GM23338 (cell line): ENCODE measurements around the gene PDZD7.
A peak's percentile ranks its signal among the peaks of the same experiment; 100 is the strongest.

Source experiments
- EZH2 ChIP-seq: fragments of 200-600 bp; sonication (generic); IDR thresholded peaks from one replicate; pipeline ENCODE4 v1.8.0; 2017; ENCODE audit warnings: antibody characterized with exemption, mild to moderate bottlenecking, low read depth; ENCODE audit not compliant: unreplicated experiment
- JUNB ChIP-seq: IDR thresholded peaks from one replicate; pipeline ENCODE4 v1.6.1; 2016; ENCODE audit warnings: antibody characterized with exemption; ENCODE audit not compliant: unreplicated experiment
- NANOG ChIP-seq: IDR thresholded peaks from 2 replicates; pipeline ENCODE4 v1.6.1; 2016; ENCODE audit warnings: antibody characterized with exemption, borderline replicate concordance
- POLR2AphosphoS5 ChIP-seq: IDR thresholded peaks from 2 replicates; pipeline ENCODE4 v1.6.1; 2016; ENCODE audit warnings: antibody characterized with exemption, low read depth
- TF ChIP-seq, protein P1 (sequence below), 2 experiments: fragments of 200-600 bp in 1 of 2; sonication (generic) in 1 of 2; conservative IDR thresholded peaks; 2 replicates each; pipeline versions ENCODE4 v1.5.1 to v1.6.1; 2016 to 2017; ENCODE audit warnings: antibody characterized with exemption in 2 of 2, low read depth in 2 of 2, mild to moderate bottlenecking in 2 of 2, moderate library complexity in 1 of 2
- TF ChIP-seq, protein P2 (sequence below): IDR thresholded peaks from one replicate; pipeline ENCODE4 v1.6.1; 2018; ENCODE audit warnings: antibody characterized with exemption; ENCODE audit not compliant: unreplicated experiment

DNA sequence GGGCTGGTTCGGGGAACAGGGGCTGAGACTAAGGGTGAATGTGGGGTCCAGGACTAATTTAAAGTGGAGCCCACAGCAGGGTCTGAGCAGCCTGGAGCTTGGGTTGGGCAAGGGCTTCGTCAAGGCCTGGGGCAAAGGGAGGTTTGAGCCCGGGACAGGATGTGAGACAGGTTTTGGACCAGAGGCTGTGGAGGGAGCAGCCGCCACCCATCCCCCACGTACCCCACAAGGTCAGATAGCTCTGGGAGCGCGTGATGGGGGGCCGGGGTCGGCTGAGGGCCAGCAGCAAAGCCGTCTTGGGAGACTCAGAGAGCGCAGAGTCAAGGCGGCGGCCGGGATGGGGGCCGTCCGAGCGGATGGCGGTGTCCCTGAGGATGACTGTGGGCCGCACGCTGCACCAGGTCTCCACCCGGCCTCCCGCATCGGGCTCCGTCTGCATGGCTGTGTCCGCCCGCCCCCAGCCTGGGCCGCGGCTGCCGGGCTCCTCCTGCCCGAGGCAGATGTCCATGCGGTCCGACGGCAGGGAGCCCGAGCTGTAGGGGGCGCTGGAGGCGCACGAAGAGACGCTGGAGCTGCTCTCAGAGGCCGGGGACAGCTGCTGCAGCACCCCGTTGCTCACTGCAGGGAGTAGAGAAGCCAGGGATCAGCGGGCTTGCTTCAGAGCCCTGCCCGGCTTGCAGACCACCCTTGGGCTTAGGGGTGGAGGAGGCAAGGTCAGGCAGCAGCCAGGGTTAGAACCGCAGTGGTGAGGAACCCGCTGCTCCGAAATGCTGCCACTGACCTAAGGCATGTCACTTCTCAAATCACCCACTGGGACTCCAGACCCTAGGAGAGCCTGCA, 12.1 kb downstream of the PDZD7 start:
- peak; percentile 66 for TF ChIP-seq EZH2
- TF ChIP-seq, protein P1, sequence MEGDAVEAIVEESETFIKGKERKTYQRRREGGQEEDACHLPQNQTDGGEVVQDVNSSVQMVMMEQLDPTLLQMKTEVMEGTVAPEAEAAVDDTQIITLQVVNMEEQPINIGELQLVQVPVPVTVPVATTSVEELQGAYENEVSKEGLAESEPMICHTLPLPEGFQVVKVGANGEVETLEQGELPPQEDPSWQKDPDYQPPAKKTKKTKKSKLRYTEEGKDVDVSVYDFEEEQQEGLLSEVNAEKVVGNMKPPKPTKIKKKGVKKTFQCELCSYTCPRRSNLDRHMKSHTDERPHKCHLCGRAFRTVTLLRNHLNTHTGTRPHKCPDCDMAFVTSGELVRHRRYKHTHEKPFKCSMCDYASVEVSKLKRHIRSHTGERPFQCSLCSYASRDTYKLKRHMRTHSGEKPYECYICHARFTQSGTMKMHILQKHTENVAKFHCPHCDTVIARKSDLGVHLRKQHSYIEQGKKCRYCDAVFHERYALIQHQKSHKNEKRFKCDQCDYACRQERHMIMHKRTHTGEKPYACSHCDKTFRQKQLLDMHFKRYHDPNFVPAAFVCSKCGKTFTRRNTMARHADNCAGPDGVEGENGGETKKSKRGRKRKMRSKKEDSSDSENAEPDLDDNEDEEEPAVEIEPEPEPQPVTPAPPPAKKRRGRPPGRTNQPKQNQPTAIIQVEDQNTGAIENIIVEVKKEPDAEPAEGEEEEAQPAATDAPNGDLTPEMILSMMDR (conservative IDR thresholded peaks at IDR 0.05; ENCODE audit: low read depth in 2 of 2): peak; percentile 67 to 92
- no peak for TF ChIP-seq POLR2AphosphoS5
- no peak for TF ChIP-seq JUNB
- TF ChIP-seq, protein P2, sequence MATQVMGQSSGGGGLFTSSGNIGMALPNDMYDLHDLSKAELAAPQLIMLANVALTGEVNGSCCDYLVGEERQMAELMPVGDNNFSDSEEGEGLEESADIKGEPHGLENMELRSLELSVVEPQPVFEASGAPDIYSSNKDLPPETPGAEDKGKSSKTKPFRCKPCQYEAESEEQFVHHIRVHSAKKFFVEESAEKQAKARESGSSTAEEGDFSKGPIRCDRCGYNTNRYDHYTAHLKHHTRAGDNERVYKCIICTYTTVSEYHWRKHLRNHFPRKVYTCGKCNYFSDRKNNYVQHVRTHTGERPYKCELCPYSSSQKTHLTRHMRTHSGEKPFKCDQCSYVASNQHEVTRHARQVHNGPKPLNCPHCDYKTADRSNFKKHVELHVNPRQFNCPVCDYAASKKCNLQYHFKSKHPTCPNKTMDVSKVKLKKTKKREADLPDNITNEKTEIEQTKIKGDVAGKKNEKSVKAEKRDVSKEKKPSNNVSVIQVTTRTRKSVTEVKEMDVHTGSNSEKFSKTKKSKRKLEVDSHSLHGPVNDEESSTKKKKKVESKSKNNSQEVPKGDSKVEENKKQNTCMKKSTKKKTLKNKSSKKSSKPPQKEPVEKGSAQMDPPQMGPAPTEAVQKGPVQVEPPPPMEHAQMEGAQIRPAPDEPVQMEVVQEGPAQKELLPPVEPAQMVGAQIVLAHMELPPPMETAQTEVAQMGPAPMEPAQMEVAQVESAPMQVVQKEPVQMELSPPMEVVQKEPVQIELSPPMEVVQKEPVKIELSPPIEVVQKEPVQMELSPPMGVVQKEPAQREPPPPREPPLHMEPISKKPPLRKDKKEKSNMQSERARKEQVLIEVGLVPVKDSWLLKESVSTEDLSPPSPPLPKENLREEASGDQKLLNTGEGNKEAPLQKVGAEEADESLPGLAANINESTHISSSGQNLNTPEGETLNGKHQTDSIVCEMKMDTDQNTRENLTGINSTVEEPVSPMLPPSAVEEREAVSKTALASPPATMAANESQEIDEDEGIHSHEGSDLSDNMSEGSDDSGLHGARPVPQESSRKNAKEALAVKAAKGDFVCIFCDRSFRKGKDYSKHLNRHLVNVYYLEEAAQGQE: no peak
- no peak for TF ChIP-seq NANOG
